Measurements from ENCODE around the gene SRSF3.
"Not testable (repeated sequence)": the region's sequence is repeated elsewhere in the genome, so short reads cannot be mapped to it uniquely, and the experiment has no call there.

Gene SRSF3

GRCh38 chr6:36600564-36601146 is 6.5 kb downstream of the SRSF3 start:
- H4K20me1 ChIP-seq (ENCODE audit: control insufficient read depth, insufficient read depth, low read depth, low read length) = peaks cover 84% of the 10 kb centered on the region
- no peaks in the 10 kb centered on the region for H3K9me3 ChIP-seq (ENCODE audit: control insufficient read depth, insufficient read depth, low read length)
- H3K4me3 ChIP-seq (ENCODE audit: low read length) = no peak overlapping the region
- peaks cover 100% of the 10 kb centered on the region for H3K36me3 ChIP-seq (ENCODE audit: control insufficient read depth, low read length)
- H3K79me2 ChIP-seq (ENCODE audit: control insufficient read depth, low read length) = peaks cover 98% of the 10 kb centered on the region
- no peaks in the 10 kb centered on the region for H3K9me2 ChIP-seq (replicated peaks; ENCODE audit: control insufficient read depth, low read length)
- H3K4me1 ChIP-seq (ENCODE audit: control insufficient read depth, low read length) = peaks cover 43% of the 10 kb centered on the region
- peaks cover 98% of the 10 kb centered on the region for H3F3A ChIP-seq (ENCODE audit: control insufficient read depth, insufficient read depth)
- no peak overlapping the region for H3K4me2 ChIP-seq (ENCODE audit: low read length)
- no peak for TF ChIP-seq EZH2phosphoT487 (IDR thresholded peaks at IDR 0.05; ENCODE audit: borderline replicate concordance, low read length)
- TF ChIP-seq CTCF (IDR thresholded peaks at IDR 0.05; ENCODE audit: low read depth, low read length, poor library complexity, severe bottlenecking) = no peak
- H3K27me3 ChIP-seq (ENCODE audit: control insufficient read depth, low read length) = no peaks in the 10 kb centered on the region
- H3K27ac ChIP-seq (ENCODE audit: low read depth, low read length) = no peak overlapping the region

- H3F3A ChIP-seq (ENCODE audit: control insufficient read depth, insufficient read depth) = peaks cover 99% of the 10 kb centered on the region
- not testable (repeated sequence) for H3K9me3 ChIP-seq (ENCODE audit: control insufficient read depth, insufficient read depth, low read length); H3K4me2 ChIP-seq (ENCODE audit: low read length); H3K9me2 ChIP-seq (replicated peaks; ENCODE audit: control insufficient read depth, low read length); H3K4me3 ChIP-seq (ENCODE audit: low read length); H3K27ac ChIP-seq (ENCODE audit: low read depth, low read length); H3K27me3 ChIP-seq (ENCODE audit: control insufficient read depth, low read length)
- peaks cover 99% of the 10 kb centered on the region for H3K36me3 ChIP-seq (ENCODE audit: control insufficient read depth, low read length)
- peaks cover 36% of the 10 kb centered on the region for H3K4me1 ChIP-seq (ENCODE audit: control insufficient read depth, low read length)
- H3K79me2 ChIP-seq (ENCODE audit: control insufficient read depth, low read length) = peaks cover 92% of the 10 kb centered on the region
- H4K20me1 ChIP-seq (ENCODE audit: control insufficient read depth, insufficient read depth, low read depth, low read length) = peaks cover 79% of the 10 kb centered on the region
These were observed 7.7 kb downstream of the SRSF3 start for GRCh38 chr6:36601818-36602217.

- H3K4me1 ChIP-seq (ENCODE audit: control insufficient read depth, low read length) = peaks cover 21% of the 10 kb centered on the region
These were observed 9.3 kb downstream of the SRSF3 start for GRCh38 chr6:36603222-36604089.

More at GRCh38 chr6:36603222-36604089, 9.3 kb downstream of the SRSF3 start:
- Histone ChIP-seq H3K9me2 (replicated peaks; ENCODE audit: control insufficient read depth, low read length) (no peaks in the 10 kb centered on the region), H3K4me3 (ENCODE audit: low read length) (no peak overlapping the region), H4K20me1 (ENCODE audit: control insufficient read depth, insufficient read depth, low read depth, low read length) (peaks cover 69% of the 10 kb centered on the region), H3K36me3 (ENCODE audit: control insufficient read depth, low read length) (peaks cover 99% of the 10 kb centered on the region), H3K4me2 (ENCODE audit: low read length) (no peak overlapping the region), H3K9me3 (ENCODE audit: control insufficient read depth, insufficient read depth, low read length) (no peaks in the 10 kb centered on the region), H3F3A (ENCODE audit: control insufficient read depth, insufficient read depth) (peaks cover 100% of the 10 kb centered on the region), H3K27me3 (ENCODE audit: control insufficient read depth, low read length) (no peaks in the 10 kb centered on the region), H3K79me2 (ENCODE audit: control insufficient read depth, low read length) (peaks cover 75% of the 10 kb centered on the region), H3K27ac (ENCODE audit: low read depth, low read length) (no peak overlapping the region)
- TF ChIP-seq CTCF (IDR thresholded peaks at IDR 0.05; ENCODE audit: low read depth, low read length, poor library complexity, severe bottlenecking) (no peak), EZH2phosphoT487 (IDR thresholded peaks at IDR 0.05; ENCODE audit: borderline replicate concordance, low read length) (no peak)

Measured in DOHH2 (cell line).